HepG2 (cell line): ENCODE results near the gene HINFP. TPM values are rescaled to one million over a fixed set of nuclear protein-coding genes. Genes with fewer than 3 reads are reported as not detected.

Experiments used
- FOXM1 ChIP-seq: sonication (generic); formaldehyde crosslinking; IDR thresholded peaks from 2 replicates; pipeline ENCODE4 v1.5.0; 2020; ENCODE audit warnings: missing genetic modification reagents
- KDM1A ChIP-seq: IDR thresholded peaks from 2 replicates; pipeline ENCODE4 v1.6.1; 2016; ENCODE audit warnings: missing compliant biosample characterization
- NKX3-1 ChIP-seq: sonication (generic); formaldehyde crosslinking; IDR thresholded peaks from 2 replicates; pipeline ENCODE4 v1.5.0; 2020; ENCODE audit warnings: missing genetic modification reagents
- ZBTB8A ChIP-seq: sonication (generic); formaldehyde crosslinking; IDR thresholded peaks from 2 replicates; pipeline ENCODE4 v1.4.0; 2020; ENCODE audit warnings: mild to moderate bottlenecking, low read depth, missing genetic modification reagents, borderline replicate concordance
- ZNF101 ChIP-seq: sonication (generic); formaldehyde crosslinking; IDR thresholded peaks from 2 replicates; pipeline ENCODE4 v1.4.0; 2020; ENCODE audit warnings: mild to moderate bottlenecking, low read depth, missing genetic modification reagents, borderline replicate concordance
- ZNF224 ChIP-seq: sonication (generic); formaldehyde crosslinking; IDR thresholded peaks from 2 replicates; pipeline ENCODE4 v1.5.0; 2020; ENCODE audit warnings: mild to moderate bottlenecking, missing genetic modification reagents
- ZNF724P ChIP-seq: sonication (generic); formaldehyde crosslinking; IDR thresholded peaks from 2 replicates; pipeline ENCODE4 v1.8.0; 2022; ENCODE audit warnings: missing genetic modification reagents, borderline replicate concordance
- ZNF775 ChIP-seq: sonication (generic); formaldehyde crosslinking; IDR thresholded peaks from 2 replicates; pipeline ENCODE4 v1.4.0; 2020; ENCODE audit warnings: missing genetic modification reagents, mild to moderate bottlenecking, moderate library complexity, borderline replicate concordance
- polyA plus RNA-seq, 8 experiments: library from polyadenylated mRNA; depleted of rRNA in 3 of 8; stranded (reverse) in 7 of 8; unstranded in 1 of 8; fragments of >200 nt; fragmentation: Illumina TruSeq in 4 of 8; extraction: Trizol in 4 of 8; gene quantifications; 2 replicates each; pipeline versions ENCODE4 v1.2.1 to v1.2.3, GENCODE V29; 2011 to 2016; ENCODE audit warnings: low read depth in 4 of 8, missing spikeins in 1 of 8, mixed read lengths in 1 of 8; ENCODE audit not compliant: insufficient read depth in 1 of 8
- total RNA-seq, 5 experiments: library from RNA; depleted of rRNA; stranded (reverse); fragments of >200 nt; fragmentation: Illumina TruSeq; extraction: Trizol; gene quantifications; 2 replicates each; pipeline ENCODE4 v1.2.3, GENCODE V29; 2016; ENCODE audit warnings: low read depth in 1 of 5
- TF ChIP-seq, protein P1 (sequence below): sonication (generic); formaldehyde crosslinking; IDR thresholded peaks from 2 replicates; pipeline ENCODE4 v1.5.0; 2020; ENCODE audit warnings: missing genetic modification reagents, mild to moderate bottlenecking, borderline replicate concordance
- TF ChIP-seq, protein P2 (sequence below): sonication (generic); formaldehyde crosslinking; IDR thresholded peaks from one replicate; pipeline ENCODE4 v1.5.1; 2020; ENCODE audit warnings: mild to moderate bottlenecking, missing genetic modification reagents; ENCODE audit errors: not compliant biosample characterization
- TF ChIP-seq, protein P3 (sequence below): sonication (generic); formaldehyde crosslinking; IDR thresholded peaks from 2 replicates; pipeline ENCODE4 v1.8.0; 2022; ENCODE audit warnings: mild to moderate bottlenecking, missing genetic modification reagents, borderline replicate concordance
- TF ChIP-seq, protein P4 (sequence below): sonication (generic); formaldehyde crosslinking; IDR thresholded peaks from 2 replicates; pipeline ENCODE4 v1.4.0; 2020; ENCODE audit warnings: missing genetic modification reagents, borderline replicate concordance

The HINFP gene
- total and polyA plus RNA-seq, 2 of the 13 experiments (the other 11 are each of a cell fraction or from before 2014, with no cell fraction given): 15.1 to 21.4 TPM

DNA sequence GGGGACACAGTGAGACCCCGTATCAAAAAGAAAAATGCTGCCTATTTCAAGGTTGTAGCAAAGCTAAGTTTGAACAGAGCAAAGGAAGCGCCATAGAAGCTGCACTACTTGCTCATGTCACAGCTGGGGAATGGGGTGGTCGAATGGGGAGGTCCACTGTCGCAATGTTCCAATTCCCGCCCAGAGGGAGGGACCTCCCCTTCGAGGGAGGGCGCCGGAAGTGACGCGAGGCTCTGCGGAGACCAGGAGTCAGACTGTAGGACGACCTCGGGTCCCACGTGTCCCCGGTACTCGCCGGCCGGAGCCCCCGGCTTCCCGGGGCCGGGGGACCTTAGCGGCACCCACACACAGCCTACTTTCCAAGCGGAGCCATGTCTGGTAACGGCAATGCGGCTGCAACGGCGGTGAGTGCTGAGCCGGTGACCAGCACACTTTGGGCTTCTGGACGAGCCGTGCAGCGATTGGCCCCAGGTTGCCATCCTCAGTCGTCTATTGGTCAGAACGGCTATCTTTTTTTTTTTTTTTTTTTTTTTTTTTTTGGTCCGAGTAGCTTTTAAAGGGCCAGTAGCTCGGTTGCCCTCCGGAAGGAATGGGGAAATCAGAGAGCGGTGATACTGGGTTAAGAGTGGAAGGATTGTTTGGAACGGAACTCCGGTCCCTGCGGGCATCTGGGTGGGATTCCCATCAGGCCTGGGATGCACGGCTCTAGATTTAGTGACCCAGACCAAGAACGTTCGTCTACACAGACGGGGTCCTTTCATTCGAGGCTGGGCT is 36.5 kb upstream of the HINFP start, which contains the start of gene HMBS (continued):
- peak; percentile 27; the same call in 1 of the 2 replicates for TF ChIP-seq NKX3-1
- TF ChIP-seq, protein P1, sequence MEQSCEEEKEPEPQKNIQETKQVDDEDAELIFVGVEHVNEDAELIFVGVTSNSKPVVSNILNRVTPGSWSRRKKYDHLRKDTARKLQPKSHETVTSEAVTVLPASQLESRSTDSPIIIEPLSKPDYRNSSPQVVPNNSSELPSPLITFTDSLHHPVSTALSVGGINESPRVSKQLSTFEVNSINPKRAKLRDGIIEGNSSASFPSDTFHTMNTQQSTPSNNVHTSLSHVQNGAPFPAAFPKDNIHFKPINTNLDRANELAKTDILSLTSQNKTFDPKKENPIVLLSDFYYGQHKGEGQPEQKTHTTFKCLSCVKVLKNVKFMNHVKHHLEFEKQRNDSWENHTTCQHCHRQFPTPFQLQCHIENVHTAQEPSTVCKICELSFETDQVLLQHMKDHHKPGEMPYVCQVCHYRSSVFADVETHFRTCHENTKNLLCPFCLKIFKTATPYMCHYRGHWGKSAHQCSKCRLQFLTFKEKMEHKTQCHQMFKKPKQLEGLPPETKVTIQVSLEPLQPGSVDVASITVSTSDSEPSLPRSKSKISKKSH (CRISPR knock-in tag): peak; percentile 64; the same call in 1 of the 2 replicates
- TF ChIP-seq ZNF724P (CRISPR knock-in tag): peak; percentile 57; the same call in 1 of the 2 replicates
- no peak for TF ChIP-seq ZNF101 (CRISPR knock-in tag)
- no peak for TF ChIP-seq ZNF775
- no peak for TF ChIP-seq ZBTB8A (CRISPR knock-in tag)
- TF ChIP-seq, protein P2, sequence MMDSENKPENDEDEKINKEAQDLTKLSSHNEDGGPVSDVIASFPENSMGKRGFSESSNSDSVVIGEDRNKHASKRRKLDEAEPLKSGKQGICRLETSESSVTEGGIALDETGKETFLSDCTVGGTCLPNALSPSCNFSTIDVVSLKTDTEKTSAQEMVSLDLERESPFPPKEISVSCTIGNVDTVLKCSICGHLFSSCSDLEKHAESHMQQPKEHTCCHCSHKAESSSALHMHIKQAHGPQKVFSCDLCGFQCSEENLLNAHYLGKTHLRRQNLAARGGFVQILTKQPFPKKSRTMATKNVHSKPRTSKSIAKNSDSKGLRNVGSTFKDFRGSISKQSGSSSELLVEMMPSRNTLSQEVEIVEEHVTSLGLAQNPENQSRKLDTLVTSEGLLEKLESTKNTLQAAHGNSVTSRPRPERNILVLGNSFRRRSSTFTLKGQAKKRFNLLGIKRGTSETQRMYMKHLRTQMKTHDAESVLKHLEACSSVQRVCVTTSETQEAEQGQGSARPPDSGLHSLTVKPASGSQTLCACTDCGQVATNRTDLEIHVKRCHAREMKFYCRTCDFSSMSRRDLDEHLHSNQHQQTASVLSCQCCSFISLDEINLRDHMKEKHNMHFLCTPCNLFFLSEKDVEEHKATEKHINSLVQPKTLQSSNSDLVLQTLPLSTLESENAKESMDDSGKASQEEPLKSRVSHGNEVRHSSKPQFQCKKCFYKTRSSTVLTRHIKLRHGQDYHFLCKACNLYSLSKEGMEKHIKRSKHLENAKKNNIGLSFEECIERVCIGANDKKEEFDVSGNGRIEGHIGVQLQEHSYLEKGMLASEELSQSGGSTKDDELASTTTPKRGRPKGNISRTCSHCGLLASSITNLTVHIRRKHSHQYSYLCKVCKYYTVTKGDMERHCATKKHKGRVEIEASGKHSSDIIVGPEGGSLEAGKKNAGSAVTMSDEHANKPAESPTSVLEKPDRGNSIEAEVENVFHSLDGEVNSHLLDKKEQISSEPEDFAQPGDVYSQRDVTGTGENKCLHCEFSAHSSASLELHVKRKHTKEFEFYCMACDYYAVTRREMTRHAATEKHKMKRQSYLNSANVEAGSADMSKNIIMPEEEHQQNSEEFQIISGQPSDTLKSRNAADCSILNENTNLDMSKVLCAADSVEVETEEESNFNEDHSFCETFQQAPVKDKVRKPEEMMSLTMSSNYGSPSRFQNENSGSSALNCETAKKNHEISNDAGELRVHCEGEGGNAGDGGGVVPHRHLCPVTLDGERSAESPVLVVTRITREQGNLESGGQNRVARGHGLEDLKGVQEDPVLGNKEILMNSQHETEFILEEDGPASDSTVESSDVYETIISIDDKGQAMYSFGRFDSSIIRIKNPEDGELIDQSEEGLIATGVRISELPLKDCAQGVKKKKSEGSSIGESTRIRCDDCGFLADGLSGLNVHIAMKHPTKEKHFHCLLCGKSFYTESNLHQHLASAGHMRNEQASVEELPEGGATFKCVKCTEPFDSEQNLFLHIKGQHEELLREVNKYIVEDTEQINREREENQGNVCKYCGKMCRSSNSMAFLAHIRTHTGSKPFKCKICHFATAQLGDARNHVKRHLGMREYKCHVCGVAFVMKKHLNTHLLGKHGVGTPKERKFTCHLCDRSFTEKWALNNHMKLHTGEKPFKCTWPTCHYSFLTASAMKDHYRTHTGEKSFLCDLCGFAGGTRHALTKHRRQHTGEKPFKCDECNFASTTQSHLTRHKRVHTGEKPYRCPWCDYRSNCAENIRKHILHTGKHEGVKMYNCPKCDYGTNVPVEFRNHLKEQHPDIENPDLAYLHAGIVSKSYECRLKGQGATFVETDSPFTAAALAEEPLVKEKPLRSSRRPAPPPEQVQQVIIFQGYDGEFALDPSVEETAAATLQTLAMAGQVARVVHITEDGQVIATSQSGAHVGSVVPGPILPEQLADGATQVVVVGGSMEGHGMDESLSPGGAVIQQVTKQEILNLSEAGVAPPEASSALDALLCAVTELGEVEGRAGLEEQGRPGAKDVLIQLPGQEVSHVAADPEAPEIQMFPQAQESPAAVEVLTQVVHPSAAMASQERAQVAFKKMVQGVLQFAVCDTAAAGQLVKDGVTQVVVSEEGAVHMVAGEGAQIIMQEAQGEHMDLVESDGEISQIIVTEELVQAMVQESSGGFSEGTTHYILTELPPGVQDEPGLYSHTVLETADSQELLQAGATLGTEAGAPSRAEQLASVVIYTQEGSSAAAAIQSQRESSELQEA (CRISPR knock-in tag): peak; percentile 32
- no peak for TF ChIP-seq KDM1A (CRISPR knock-in tag)
- TF ChIP-seq FOXM1 (CRISPR knock-in tag): no peak
- TF ChIP-seq, protein P3, sequence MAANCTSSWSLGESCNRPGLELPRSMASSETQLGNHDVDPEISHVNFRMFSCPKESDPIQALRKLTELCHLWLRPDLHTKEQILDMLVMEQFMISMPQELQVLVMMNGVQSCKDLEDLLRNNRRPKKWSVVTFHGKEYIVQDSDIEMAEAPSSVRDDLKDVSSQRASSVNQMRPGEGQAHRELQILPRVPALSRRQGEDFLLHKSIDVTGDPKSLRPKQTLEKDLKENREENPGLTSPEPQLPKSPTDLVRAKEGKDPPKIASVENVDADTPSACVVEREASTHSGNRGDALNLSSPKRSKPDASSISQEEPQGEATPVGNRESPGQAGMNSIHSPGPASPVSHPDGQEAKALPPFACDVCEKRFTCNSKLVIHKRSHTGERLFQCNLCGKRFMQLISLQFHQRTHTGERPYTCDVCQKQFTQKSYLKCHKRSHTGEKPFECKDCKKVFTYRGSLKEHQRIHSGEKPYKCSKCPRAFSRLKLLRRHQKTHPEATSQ (CRISPR knock-in tag): no peak
- TF ChIP-seq, protein P4, sequence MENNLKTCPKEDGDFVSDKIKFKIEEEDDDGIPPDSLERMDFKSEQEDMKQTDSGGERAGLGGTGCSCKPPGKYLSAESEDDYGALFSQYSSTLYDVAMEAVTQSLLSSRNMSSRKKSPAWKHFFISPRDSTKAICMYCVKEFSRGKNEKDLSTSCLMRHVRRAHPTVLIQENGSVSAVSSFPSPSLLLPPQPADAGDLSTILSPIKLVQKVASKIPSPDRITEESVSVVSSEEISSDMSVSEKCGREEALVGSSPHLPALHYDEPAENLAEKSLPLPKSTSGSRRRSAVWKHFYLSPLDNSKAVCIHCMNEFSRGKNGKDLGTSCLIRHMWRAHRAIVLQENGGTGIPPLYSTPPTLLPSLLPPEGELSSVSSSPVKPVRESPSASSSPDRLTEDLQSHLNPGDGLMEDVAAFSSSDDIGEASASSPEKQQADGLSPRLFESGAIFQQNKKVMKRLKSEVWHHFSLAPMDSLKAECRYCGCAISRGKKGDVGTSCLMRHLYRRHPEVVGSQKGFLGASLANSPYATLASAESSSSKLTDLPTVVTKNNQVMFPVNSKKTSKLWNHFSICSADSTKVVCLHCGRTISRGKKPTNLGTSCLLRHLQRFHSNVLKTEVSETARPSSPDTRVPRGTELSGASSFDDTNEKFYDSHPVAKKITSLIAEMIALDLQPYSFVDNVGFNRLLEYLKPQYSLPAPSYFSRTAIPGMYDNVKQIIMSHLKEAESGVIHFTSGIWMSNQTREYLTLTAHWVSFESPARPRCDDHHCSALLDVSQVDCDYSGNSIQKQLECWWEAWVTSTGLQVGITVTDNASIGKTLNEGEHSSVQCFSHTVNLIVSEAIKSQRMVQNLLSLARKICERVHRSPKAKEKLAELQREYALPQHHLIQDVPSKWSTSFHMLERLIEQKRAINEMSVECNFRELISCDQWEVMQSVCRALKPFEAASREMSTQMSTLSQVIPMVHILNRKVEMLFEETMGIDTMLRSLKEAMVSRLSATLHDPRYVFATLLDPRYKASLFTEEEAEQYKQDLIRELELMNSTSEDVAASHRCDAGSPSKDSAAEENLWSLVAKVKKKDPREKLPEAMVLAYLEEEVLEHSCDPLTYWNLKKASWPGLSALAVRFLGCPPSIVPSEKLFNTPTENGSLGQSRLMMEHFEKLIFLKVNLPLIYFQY (CRISPR knock-in tag): peak; percentile 55; the same call in 1 of the 2 replicates
- no peak for TF ChIP-seq ZNF224 (CRISPR knock-in tag)
